Measurements from ENCODE around the gene DMPK. TPM values are rescaled to one million over a fixed set of nuclear protein-coding genes. Genes with fewer than 3 reads are reported as not detected.

The DMPK gene
- polyA plus RNA-seq, 1 donor from 2014 or later: 34.3 TPM

- no peak for TF ChIP-seq CTCF (IDR thresholded peaks at IDR 0.05; ENCODE audit: poor library complexity, severe bottlenecking)
- TF ChIP-seq EZH2 (IDR thresholded peaks at IDR 0.05; ENCODE audit: borderline replicate concordance, insufficient read depth, low read length, poor library complexity, severe bottlenecking): no peak
Observed at GRCh38 chr19:45812297-45812696, 30.0 kb upstream of the DMPK start (continued).

- Histone ChIP-seq H3K9me2 (ENCODE audit: insufficient read depth, low read length) (no peaks in the 10 kb centered on the region), H3K79me2 (replicated peaks; ENCODE audit: insufficient read depth, low read length) (no peaks in the 10 kb centered on the region), H3K4me3 (ENCODE audit: low read length) (no peak overlapping the region), H3K4me2 (ENCODE audit: low read length) (no peak overlapping the region), H3K27ac (ENCODE audit: low read length) (no peak overlapping the region), H3K9me3 (ENCODE audit: low read length) (no peaks in the 10 kb centered on the region), H4K20me1 (ENCODE audit: insufficient read depth) (no peaks in the 10 kb centered on the region), H2AFZ (ENCODE audit: low read depth, low read length) (no peak overlapping the region), H3K9ac (ENCODE audit: low read length) (no peak overlapping the region), H3F3A (ENCODE audit: insufficient read depth, low read length, poor library complexity, severe bottlenecking) (no peaks in the 10 kb centered on the region), H3K27me3 (ENCODE audit: insufficient read depth, low read depth, low read length) (no peaks in the 10 kb centered on the region), H3K36me3 (ENCODE audit: insufficient read depth, low read length) (no peaks in the 10 kb centered on the region)
- TF ChIP-seq RAD21 (conservative IDR thresholded peaks at IDR 0.05) (no peak), REST (IDR thresholded peaks at IDR 0.05; ENCODE audit: borderline replicate concordance) (no peak)
Observed at GRCh38 chr19:45809643-45810159, 27.4 kb upstream of the DMPK start.

- no peak overlapping the region for H3K27ac ChIP-seq (ENCODE audit: low read length)
- H3K9me3 ChIP-seq (ENCODE audit: low read length): no peaks in the 10 kb centered on the region
- no peak overlapping the region for H3K9ac ChIP-seq (ENCODE audit: low read length)
- H4K20me1 ChIP-seq (ENCODE audit: insufficient read depth): no peaks in the 10 kb centered on the region
- H3K4me2 ChIP-seq (ENCODE audit: low read length): no peak overlapping the region
- no peaks in the 10 kb centered on the region for H3K36me3 ChIP-seq (ENCODE audit: insufficient read depth, low read length)
- H3K27me3 ChIP-seq (ENCODE audit: insufficient read depth, low read depth, low read length): no peaks in the 10 kb centered on the region
- H3K4me3 ChIP-seq (ENCODE audit: low read length): no peak overlapping the region
- no peaks in the 10 kb centered on the region for H3K9me2 ChIP-seq (ENCODE audit: insufficient read depth, low read length)
- H3F3A ChIP-seq (ENCODE audit: insufficient read depth, low read length, poor library complexity, severe bottlenecking): no peaks in the 10 kb centered on the region
- no peaks in the 10 kb centered on the region for H3K79me2 ChIP-seq (replicated peaks; ENCODE audit: insufficient read depth, low read length)
- TF ChIP-seq TAF1 (IDR thresholded peaks at IDR 0.05; ENCODE audit: low read depth) (no peak), SMC3 (conservative IDR thresholded peaks at IDR 0.05; ENCODE audit: poor library complexity) (no peak), RAD21 (conservative IDR thresholded peaks at IDR 0.05) (no peak), REST (IDR thresholded peaks at IDR 0.05; ENCODE audit: borderline replicate concordance) (no peak), POLR2AphosphoS5 (IDR thresholded peaks at IDR 0.05) (no peak), EZH2 (IDR thresholded peaks at IDR 0.05; ENCODE audit: borderline replicate concordance, insufficient read depth, low read length, poor library complexity, severe bottlenecking) (no peak)
- H2AFZ ChIP-seq (ENCODE audit: low read depth, low read length): no peak overlapping the region
Observed at GRCh38 chr19:45805719-45806118, 23.4 kb upstream of the DMPK start.

All from neural cell (in vitro differentiated cells).